HG02759 (cell line): ENCODE results near the gene P2RX5.
"Not testable (repeated sequence)": the region's sequence is repeated elsewhere in the genome, so short reads cannot be mapped to it uniquely, and the experiment has no call there.

Source experiments
- ATAC-seq: cut with Tn5 transposase; IDR thresholded peaks from one replicate; pipeline ENCODE4 v1.9.1; 2021; ENCODE audit warnings: mild to moderate bottlenecking, moderate library complexity; ENCODE audit not compliant: unreplicated experiment

Gene P2RX5

DNA sequence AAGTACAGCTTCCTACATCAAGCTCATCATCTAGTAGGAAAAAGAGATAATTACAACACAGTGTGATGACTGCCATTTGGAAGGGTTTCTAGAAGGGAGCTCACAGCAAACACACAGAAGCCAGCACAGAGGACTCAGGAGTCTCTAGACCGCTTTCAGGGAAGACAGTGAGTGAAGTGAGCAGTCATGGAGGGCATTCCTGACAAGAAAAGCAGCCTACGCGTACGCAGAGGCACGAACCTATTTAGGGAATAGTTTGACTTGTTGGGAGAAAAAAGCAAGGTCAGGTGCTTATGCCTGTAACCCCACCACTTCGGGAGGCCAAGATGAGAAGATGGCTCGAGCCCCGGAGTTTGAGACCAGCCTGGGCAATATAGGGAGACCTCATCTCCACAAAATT lies 19.3 kb upstream of the P2RX5 start:
- ATAC-seq = no peak

DNA sequence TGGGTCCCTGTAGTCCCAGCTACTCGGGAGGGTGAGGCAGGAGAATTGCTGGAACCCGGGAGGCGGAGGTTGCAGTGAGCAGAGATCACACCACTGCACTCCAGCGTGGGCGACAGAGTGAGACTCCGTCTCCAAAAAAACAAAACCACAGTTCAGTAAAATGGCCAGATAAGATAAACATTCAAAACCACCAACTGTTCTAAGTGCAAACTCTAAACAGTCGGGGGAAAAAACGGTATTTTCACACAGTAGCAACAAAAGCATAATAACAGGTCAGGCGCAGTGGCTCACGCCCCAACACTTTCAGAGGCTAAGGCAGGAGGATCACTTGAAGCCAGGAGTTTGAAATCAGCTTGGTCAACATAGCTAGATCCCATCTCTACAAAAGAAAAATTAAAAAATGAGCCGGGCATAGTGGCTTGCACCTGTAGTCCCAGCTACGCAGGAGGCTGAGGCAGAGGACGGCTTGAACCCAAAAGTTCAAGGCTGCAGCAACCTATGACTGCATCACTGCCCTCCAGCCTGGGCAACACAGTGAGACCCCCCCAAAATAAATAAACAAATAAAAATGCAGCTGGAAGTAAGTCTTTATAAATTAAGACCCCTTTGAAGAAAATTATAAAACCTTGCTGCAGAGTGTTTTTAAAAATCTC lies 17.0 kb upstream of the P2RX5 start:
- ATAC-seq = no peak

DNA sequence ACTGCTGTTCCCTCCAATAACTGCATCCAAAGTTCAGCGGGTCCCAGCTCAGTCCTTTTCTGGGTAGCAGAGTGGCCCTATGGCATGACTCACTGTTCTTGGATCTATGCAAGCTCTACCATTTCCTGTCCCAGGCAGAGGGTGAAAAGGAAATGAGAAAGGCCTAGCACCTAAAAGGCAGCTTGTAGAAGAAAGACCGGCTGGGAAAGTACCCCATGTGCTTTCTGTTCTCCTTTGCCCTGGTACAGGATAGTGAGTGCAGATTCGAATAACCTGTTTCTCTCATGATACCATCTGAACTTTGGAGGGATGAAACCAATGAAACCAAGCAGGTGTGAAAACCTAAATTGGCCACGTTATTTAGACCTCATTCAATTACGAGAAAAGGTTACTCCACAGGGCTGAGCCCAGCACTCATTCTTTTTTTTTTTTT lies 15.0 kb upstream of the P2RX5 start:
- peak; percentile 94 for ATAC-seq

DNA sequence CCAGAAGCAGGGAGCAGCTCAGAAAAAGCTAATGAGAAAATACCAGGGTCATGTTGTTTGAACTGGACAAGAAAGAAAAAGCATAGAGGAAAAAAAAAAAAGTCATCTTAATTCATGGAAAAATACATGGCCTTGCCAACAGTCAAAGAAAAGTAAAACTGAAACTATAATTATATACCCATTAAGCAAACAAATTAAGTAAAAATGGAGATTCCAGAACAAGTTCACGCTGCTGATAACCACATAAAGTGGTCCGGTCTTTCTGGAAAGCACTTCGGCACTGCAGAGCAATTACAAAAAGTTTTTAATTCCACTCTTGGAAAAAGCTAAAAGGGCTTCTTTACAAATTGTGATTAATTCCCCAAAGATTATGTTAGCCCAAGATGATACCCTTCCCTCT lies 12.4 kb upstream of the P2RX5 start:
- ATAC-seq = no peak

DNA sequence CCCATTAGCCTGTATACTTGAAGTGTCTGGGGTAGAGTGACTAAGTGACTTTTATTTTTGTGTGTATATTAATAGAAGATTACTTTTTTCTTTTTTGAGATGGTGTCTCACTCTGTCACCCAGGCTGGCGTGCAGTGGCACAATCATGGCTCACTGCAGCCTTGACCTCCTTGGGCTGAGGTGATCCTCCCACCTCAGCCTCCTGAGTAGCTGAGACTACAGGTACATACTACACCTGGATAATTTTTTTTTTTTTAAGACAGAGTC lies 9.7 kb upstream of the P2RX5 start:
- ATAC-seq = not testable (repeated sequence)

DNA sequence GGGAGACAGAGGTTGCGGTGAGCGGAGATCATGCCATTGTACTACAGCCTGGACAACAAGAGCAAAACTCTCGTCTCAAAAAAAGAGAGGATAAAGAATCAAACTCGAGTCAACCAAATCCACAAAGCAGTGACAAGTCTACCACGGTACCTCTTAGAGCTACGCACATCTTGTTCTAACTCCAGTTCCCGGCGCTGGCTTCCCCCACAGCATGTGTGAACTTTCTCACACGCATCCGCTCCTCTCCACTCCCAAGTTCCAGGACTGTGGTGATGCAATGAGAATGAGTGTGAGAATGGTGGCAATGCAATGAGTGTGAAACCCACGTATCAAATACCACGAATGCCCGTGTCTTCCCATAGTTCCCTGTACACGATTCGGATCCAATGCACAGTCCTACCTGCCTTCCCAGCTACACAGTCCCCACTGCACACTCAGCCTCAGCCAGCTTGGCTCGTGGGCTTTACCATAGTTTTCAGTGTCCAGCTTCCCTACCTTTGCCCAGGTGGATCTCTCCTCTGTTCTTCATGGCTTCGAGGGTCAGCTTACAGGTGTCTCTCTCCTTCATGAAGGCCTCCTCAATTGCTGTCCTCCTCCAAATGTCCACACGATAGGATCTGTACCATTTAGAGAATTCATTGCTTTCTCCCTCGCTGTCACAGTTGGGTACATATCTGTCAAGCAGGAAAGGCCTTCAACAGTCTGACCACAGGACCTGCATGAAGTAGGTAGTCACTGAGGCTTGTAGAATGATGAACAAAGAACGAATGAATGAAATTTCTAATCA lies 9.2 kb upstream of the P2RX5 start:
- no peak for ATAC-seq

DNA sequence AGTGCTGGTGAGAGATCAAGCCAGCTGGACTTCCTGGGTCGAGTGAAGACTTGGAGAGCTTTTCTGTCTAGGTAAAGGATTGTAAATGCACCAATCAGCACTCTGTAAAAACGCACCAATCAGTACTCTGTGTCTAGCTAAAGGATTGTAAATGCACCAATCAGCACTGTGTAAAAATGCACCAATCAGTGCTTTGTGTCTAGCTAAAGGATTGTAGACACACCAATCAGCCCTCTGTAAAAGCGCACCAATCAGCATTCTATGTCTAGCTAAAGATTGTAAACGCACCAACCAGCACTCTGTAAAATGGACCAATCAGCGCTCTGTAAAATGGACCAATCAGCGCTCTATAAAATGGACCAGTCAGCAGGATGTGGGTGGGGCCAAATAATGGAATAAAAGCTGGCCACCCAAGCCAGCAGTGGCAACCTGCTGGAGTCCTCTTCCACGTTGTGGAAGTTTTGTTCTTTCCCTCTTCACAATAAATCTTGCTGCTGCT lies 6.1 kb upstream of the P2RX5 start:
- ATAC-seq = not testable (repeated sequence)

DNA sequence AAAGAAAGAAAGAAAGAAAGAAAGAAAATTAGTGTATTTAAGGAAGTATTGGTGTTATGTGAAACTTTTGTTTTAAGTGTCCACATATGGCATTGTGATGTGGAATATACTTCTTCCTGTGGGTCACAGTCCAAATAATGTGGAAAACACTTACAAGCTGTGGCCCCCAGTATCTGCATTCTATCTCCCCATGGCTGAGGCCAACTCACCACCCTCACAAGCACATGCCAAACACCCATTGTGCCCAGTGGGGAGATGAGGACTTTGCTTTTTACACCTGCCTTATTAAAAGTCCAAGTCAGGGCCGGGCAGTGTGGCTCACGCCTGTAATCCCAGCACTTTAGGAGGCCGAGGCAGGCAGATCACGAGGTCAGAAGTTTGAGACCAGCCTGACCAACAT lies 4.0 kb upstream of the P2RX5 start:
- no peak for ATAC-seq

DNA sequence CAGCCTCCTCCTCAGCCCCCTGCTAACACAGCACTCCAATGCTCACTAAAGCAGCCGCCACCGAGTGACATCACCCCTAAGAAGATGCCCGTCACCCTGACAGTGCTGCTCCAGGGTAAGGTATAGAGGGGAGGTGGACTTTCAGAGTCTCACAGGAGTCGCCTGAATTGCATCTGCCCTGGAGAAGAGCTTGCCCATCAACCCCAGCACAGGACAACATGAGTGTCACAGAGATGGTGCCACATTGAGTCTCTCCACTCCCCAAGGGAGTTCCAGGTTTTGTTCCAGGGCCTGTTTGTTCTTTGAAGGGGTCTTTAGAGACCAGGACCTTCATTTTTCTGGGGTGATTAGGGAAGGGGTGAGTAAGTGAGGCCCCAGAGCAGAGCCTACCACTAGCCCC lies 2.2 kb upstream of the P2RX5 start:
- ATAC-seq = no peak

DNA sequence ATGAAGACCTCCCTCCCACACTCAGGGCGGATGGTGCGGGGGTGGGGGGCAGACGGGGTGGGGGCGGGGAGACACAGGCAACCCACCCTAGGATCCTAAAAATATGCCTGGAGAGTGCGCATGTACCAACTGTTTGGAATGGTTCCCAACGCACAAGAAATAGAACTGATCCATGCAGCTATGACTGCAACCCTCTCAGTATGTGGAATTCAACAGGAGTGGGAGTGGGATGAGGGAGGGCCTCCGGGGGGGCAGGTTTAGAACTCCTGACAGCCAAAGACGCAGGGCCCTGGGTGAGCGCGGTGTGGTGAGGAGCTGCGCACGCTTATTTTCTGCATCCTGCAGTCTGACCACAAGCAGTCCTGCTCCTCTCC lies 1.1 kb upstream of the P2RX5 start:
- ATAC-seq = no peak

DNA sequence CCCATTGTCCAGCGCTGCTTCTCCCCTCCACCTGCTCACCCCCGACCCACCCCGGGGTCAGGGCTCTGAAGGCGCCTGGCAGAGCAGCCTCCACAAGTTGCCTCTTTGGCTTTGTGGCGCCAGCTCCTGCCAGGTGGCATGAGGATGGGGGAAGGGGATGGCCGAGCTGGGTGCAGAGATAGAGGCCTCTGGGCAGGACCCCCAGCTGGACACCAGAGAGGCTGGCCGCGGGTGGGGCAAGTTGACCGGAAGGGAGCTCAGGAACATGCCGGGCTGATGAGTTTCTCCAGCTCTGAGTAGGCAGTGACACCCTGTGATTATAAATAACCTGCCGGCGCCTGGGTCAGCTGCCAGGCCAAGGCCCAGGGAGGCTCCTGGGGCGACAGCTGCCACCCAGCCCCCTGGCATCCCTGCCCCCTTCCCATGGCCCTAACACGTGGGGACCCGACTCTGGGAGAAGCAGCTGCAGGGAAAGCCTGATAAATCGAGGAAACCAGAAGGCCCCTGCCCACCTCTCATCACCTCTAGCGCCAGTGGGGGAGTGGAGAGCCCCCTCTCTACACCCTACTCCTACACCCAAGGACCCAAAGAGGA lies 729 bp downstream of the P2RX5 start:
- no peak for ATAC-seq

DNA sequence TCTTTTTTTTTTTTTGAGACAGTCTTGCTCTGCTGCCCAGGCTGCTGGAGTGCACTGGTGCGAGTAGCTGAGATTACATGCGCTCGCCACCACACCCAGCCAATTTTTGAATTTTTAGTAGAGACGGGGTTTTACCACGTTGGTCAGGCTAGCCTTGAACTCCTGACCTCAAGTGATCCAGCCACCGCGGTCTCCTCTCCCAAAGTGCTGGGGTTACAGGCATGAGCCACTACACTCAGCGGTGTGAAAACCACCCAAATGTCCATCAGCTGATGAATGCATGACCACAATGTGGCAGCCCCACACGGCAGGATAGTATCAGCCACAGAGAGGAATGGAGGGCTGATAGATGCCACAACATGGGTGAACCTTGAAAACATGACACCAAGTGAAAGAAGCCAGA lies 2.1 kb downstream of the P2RX5 start:
- ATAC-seq = peak; percentile 62

DNA sequence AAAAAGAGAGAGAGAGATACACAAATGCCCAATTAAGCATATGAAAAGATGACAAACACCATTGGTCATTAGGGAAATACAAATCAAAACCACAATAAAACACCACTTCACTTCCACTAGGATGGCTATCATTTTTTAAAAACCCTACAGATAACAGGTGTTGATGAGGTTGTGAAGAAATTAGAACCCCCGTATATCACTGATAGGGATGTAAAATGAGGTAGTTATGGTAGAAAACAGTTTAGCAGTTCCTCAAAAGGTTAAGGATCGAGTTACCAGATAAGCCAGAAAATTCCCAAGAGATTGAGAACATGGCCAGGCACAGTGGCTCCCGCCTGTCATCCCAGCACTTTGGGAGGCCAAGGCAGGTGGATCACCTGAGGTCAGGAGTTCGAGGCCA lies 2.8 kb downstream of the P2RX5 start:
- no peak for ATAC-seq

DNA sequence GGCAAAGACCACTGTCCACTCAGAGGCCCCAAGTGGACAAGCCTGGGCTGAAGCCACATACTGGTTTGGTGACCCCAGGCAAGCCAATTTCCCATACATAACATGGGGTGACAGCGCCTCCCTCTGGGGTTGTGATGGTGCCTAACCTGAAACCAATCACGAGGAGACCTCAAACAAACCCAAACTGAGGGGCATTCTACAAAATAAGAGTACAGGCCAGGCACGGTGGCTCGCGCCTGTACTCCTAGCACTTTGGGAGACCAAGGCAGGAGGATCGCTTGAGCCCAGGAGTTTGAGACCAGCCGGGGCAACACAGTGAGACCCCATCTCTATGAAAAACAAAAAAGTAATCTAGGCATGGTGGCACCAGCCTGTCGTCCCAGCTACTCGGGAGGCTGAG lies 3.6 kb downstream of the P2RX5 start:
- ATAC-seq = no peak

DNA sequence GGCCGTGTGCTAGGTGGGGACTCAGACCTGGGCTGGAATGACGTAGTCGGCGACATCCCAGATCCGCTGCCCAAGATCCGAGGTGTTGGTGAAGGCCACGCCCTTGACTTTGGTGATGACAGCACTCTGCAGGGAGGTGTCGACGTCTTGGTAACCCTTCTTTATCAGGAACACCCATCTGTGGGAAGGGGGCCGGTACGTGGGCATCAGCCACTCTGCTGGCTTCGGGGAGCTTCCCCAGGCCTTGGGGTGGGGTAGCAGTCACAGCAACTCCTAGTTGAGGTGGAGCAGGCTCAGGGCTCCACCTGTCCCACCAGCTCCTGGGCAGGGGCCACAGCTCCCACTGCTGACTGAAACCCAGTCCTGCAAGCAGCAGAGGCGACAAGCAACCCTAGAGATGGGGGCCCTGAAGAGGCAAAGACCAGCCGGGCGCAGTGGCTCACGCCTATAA lies 4.3 kb downstream of the P2RX5 start:
- no peak for ATAC-seq

DNA sequence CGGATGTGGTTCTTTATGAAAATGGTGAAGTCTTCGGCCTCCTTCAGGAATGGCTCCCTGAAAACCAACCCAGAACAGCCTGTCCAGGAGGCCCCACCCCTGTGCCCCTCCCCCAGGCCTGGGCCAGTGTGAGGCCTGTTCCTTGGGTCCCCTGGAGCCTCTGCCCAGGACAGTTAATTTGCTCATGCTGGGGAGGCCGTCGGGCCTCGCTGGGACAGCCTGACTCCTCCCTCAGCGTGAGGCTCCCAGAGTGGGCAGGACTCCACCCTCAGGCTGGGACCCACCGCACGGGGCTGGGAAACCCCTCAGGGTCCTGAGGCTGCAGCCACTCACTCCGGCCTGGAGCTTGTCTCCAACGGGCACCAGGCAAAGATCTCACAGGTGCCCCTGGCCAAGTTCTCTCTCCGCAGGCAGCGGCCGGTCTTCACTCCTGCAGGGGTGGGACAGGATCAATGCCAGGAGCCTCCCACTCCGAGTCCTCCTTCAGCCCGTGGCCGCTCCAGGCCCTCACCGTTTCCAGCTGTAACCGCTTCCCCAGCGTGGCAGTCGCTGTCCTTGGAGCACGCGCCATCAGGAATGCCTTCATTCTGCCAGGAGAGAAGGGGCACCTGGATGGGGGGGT lies 5.8 kb downstream of the P2RX5 start:
- ATAC-seq = no peak

DNA sequence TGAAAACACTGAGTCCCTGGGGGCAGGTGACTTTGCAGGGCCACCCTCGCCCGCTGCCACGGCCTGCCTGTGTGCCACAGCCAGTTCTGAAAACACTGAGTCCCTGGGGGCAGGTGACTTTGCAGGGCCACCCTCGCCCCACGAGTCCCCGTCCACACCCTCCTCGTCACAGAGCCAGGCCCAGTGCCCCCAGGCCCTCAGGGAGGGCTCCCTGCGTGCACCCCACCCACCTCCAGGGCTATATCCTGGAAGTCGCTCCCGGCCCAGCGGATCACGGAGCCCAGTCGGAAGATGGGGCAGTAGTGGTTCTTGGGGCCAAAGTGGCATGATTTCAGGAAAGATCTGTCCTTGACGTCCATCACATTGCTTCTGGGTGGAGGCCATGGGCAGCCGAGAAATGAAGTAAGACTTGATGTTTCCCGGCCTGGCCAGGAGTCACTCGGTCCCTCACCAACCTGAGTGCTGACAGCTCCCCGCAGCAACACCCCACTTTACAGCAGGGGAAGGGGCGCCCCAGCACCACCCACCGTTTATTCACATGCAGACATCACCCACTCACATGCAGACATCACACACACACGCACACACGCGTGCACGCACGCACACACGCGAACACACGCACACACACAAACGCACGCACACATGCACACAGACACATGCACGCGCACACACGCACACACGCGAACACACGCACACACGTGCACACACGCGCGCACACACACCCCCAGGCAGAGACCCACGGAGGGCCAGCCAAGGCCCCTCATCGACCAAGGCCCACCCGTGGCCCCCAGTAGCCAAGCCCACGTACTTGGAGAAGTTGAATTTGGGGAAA lies 6.5 kb downstream of the P2RX5 start:
- no peak for ATAC-seq

DNA sequence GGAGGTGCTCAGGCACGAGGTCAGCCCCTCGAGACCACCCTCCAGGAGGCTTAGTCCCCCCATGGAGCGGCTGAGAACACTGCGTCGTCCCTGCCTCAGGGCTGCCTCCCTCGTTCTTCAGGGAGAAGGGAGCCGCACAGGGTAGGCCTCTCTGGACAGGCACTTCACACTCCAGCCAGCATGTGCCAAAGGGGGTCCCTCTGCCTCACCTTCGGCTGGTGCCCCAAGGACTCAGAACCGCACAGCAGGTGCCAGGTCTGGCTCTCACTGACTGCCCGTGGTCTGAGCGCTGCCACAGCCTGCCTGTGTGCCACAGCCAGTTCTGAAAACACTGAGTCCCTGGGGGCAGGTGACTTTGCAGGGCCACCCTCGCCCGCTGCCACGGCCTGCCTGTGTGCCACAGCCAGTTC lies 7.1 kb downstream of the P2RX5 start:
- ATAC-seq = no peak

DNA sequence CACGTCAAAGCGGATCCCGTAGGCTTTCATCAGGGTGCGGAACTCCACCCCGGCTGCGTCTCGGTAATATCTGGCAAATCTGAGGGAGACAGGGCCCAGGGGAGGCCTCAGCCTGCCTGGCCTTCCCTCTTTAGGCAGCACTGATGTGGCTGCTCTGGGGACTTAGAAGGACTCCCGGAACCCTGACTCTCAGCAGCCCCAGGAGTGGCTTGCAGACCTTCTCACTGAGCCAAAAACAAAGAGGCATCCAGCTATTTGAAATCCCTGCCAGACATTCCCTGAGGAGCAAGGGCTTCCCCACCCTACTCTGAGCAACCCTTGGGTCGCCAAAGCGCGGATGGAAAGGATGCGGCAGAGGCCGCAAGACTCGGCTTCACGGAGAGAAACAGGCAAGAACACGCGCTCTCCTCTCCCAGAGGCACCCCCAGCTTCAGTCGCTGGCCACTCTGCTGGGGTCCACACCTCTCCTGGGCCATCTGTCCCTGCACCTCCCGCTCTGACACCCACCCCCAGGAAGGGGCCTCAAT lies 7.9 kb downstream of the P2RX5 start:
- ATAC-seq = no peak

DNA sequence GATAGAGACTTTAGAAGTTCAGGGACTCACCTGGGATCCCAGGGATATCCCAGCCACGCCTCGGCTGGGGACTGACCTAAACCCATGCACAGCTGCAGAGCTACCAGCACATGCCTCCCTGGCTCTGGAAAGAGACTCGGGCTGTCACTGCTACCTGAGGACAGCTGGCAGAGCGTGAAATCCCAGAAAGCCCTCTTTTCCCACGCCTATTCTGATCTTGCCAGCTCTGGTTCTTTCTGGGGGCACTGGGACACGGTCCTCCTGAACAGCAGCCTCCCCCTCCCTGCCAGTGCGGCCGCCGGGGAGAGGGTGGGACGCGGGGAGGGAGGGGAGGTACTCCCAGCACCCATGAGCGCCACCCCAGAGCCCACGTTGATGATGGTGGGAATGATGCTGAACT lies 10.8 kb downstream of the P2RX5 start:
- no peak for ATAC-seq

DNA sequence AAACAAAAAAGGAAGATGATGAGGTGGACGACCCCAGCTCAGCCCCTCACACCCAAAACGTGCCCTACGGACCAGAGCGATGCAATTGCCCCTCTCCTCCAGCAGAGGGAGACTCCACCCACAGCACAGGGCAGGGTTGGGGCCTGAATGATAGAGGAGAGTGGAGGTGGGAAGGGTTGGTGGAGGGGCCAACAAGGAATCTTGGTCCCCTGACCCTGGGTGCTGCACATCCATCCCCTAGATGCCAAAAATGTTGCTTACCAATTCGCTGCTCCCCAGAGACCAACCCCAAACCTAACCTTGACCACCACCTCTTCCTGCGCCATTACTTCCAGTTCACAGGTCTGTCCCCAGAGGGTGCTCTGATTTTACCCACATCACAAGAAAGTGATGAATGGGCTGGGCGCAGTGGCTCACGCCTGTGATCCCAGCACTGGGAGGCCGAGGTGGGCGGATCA lies 12.9 kb downstream of the P2RX5 start:
- no peak for ATAC-seq
